SK-N-SH treated with all-trans-retinoic acid at 6 μM for 48 hours (cell line): Measurements from ENCODE around the gene MRPS23.

Source experiments
- ARNTL ChIP-seq: fragments of 450-650 bp; formaldehyde crosslinking; IDR thresholded peaks from 2 replicates; pipeline ENCODE4 v1.5.0; 2020; ENCODE audit warnings: low read depth, mild to moderate bottlenecking, moderate library complexity, borderline replicate concordance
- OSR1 ChIP-seq: fragments of 250-450 bp; sonication (Bioruptor Pico); IDR thresholded peaks from 2 replicates; pipeline ENCODE4 v1.8.0; 2022; ENCODE audit warnings: moderate library complexity, mild to moderate bottlenecking, inconsistent platforms
- SNAI2 ChIP-seq: fragments of 250-450 bp; sonication (Bioruptor Pico); IDR thresholded peaks from 2 replicates; pipeline ENCODE4 v1.5.0; 2020; ENCODE audit warnings: mild to moderate bottlenecking, moderate library complexity
- ZFP30 ChIP-seq: fragments of 450-650 bp; formaldehyde crosslinking; IDR thresholded peaks from 2 replicates; pipeline ENCODE4 v1.5.0; 2022; ENCODE audit warnings: mild to moderate bottlenecking, moderate library complexity
- TF ChIP-seq, protein P1 (sequence below): fragments of 250-450 bp; sonication (Bioruptor Pico); IDR thresholded peaks from 2 replicates; pipeline ENCODE4 v1.5.0; 2020; ENCODE audit warnings: mild to moderate bottlenecking, moderate library complexity
- TF ChIP-seq, protein P2 (sequence below): fragments of 250-450 bp; sonication (Bioruptor Pico); IDR thresholded peaks from 2 replicates; pipeline ENCODE4 v1.8.0; 2020; ENCODE audit warnings: mild to moderate bottlenecking, moderate library complexity, borderline replicate concordance

DNA sequence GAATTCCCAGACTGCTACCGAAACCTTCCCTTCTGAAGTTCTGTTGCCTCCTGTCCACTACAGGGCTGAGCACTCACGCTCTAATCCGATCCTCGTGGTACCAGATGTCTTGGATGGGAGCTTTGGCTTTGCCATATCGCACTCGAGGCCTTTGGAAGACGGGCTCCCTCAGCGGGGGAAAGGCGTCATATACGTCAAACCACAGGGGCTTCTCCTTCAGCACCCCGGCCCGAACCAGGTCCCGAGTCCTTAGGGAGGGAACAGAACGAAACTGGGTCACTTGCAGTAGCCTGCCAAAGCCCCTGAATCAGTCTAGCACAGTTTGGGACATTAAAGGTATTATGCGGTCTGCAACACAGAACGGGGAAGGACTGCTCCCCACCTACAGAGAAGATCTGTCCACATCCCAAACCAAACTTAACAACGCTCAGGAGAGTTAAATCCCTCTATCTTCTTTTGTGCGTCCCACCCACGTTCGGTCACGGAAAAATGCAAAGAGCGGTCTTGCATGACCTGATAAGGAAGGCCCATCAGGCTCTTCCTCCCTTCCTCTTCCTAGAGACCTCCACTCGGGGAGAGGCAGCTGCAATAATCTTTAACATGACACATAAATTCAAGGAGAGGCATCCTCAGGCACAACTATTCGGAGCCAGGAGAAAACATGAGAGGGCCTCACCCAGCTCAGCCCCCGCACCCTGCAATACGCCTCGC, 526 bp downstream of the MRPS23 start:
- TF ChIP-seq ARNTL (no peak), OSR1 (CRISPR knock-in tag) (no peak), ZFP30 (no peak), SNAI2 (no peak)
- TF ChIP-seq, protein P1, sequence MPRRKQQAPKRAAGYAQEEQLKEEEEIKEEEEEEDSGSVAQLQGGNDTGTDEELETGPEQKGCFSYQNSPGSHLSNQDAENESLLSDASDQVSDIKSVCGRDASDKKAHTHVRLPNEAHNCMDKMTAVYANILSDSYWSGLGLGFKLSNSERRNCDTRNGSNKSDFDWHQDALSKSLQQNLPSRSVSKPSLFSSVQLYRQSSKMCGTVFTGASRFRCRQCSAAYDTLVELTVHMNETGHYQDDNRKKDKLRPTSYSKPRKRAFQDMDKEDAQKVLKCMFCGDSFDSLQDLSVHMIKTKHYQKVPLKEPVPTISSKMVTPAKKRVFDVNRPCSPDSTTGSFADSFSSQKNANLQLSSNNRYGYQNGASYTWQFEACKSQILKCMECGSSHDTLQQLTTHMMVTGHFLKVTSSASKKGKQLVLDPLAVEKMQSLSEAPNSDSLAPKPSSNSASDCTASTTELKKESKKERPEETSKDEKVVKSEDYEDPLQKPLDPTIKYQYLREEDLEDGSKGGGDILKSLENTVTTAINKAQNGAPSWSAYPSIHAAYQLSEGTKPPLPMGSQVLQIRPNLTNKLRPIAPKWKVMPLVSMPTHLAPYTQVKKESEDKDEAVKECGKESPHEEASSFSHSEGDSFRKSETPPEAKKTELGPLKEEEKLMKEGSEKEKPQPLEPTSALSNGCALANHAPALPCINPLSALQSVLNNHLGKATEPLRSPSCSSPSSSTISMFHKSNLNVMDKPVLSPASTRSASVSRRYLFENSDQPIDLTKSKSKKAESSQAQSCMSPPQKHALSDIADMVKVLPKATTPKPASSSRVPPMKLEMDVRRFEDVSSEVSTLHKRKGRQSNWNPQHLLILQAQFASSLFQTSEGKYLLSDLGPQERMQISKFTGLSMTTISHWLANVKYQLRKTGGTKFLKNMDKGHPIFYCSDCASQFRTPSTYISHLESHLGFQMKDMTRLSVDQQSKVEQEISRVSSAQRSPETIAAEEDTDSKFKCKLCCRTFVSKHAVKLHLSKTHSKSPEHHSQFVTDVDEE = no peak
- TF ChIP-seq, protein P2, sequence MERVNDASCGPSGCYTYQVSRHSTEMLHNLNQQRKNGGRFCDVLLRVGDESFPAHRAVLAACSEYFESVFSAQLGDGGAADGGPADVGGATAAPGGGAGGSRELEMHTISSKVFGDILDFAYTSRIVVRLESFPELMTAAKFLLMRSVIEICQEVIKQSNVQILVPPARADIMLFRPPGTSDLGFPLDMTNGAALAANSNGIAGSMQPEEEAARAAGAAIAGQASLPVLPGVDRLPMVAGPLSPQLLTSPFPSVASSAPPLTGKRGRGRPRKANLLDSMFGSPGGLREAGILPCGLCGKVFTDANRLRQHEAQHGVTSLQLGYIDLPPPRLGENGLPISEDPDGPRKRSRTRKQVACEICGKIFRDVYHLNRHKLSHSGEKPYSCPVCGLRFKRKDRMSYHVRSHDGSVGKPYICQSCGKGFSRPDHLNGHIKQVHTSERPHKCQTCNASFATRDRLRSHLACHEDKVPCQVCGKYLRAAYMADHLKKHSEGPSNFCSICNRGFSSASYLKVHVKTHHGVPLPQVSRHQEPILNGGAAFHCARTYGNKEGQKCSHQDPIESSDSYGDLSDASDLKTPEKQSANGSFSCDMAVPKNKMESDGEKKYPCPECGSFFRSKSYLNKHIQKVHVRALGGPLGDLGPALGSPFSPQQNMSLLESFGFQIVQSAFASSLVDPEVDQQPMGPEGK (CRISPR knock-in tag) = no peak
